Erythroblast (primary cell): Measurements from ENCODE around the gene CLIP3.

Experiments
- GATA1 ChIP-seq: IDR thresholded peaks from 2 replicates; pipeline ENCODE4 v1.6.1; 2011; ENCODE audit warnings: low read depth, mild to moderate bottlenecking, control low read depth, low read length, moderate library complexity
- POLR2A ChIP-seq: IDR thresholded peaks from 2 replicates; pipeline ENCODE4 v1.6.1; 2011; ENCODE audit warnings: mild to moderate bottlenecking, low read length

- TF ChIP-seq POLR2A (no peak), GATA1 (no peak)
Measured at GRCh38 chr19:36073121-36073876, 40.6 kb upstream of the CLIP3 start.
